SK-N-SH (cell line): ENCODE measurements around the gene MAP3K2. TPM values are rescaled to one million over a fixed set of nuclear protein-coding genes. Genes with fewer than 3 reads are reported as not detected.
A peak's percentile ranks its signal among the peaks of the same experiment; 100 is the strongest.

Experiments used
- CTCF ChIA-PET: fragments of 300-600, 350-600 bp; formaldehyde crosslinking; extraction: SDS; loops from one replicate; lab custom pipeline; 2021; lab: Yijun Ruan, JAX
- POLR2A ChIA-PET: fragments of 350-600 bp; sonication (Branson Sonifier 250); formaldehyde crosslinking; extraction: SDS; loops from one replicate; lab custom pipeline; 2020; ENCODE audit warnings: antibody characterized with exemption, inconsistent platforms; lab: Yijun Ruan, JAX
- DNase-seq: peaks from one replicate; pipeline ENCODE4 v3.0.0; 2012
- H2AFZ ChIP-seq: fragments of 200-600 bp; sonication (generic); 2 replicates; pipeline ENCODE4 v1.8.1; 2016; ENCODE audit warnings: antibody characterized with exemption, mild to moderate bottlenecking, low read depth
- H3F3A ChIP-seq: fragments of 200-600 bp; sonication (generic); replicated peaks from 2 replicates; pipeline ENCODE3; 2016; ENCODE audit warnings: antibody characterized with exemption, mild to moderate bottlenecking; ENCODE audit not compliant: insufficient read depth
- H3K27ac ChIP-seq, 2 experiments: fragments of 200-500 bp in 1 of 2; fragments of 200-600 bp in 1 of 2; sonication (Bioruptor generic) in 1 of 2; sonication (generic), shearing (Covaris generic) in 1 of 2; 2 replicates each; pipeline versions ENCODE4 v1.5.1 to v1.6.1; 2014 to 2016; ENCODE audit warnings: low read depth in 2 of 2, inconsistent platforms in 1 of 2, low read length in 1 of 2, mild to moderate bottlenecking in 1 of 2, mixed read lengths in 1 of 2
- H3K27me3 ChIP-seq: fragments of 200-600 bp; sonication (generic), shearing (Covaris generic); 2 replicates; pipeline ENCODE4 v1.6.1; 2016; ENCODE audit warnings: mixed run types; ENCODE audit not compliant: insufficient read depth
- H3K36me3 ChIP-seq, 2 experiments: fragments of 200-500 bp in 1 of 2; fragments of 200-600 bp in 1 of 2; sonication (Bioruptor generic) in 1 of 2; sonication (generic) in 1 of 2; replicated peaks in 1 of 2; 2 replicates each; pipeline versions ENCODE3 to v1.5.1; 2014 to 2016; ENCODE audit warnings: low read length in 1 of 2, mild to moderate bottlenecking in 1 of 2; ENCODE audit not compliant: insufficient read depth in 2 of 2, control insufficient read depth in 1 of 2
- H3K4me1 ChIP-seq, 2 experiments: fragments of 200-500 bp in 1 of 2; fragments of 200-600 bp in 1 of 2; sonication (Bioruptor generic) in 1 of 2; sonication (generic), shearing (Covaris generic) in 1 of 2; 2 replicates each; pipeline versions ENCODE4 v1.5.1 to v1.6.1; 2014 to 2016; ENCODE audit warnings: low read depth in 1 of 2, low read length in 1 of 2, mixed run types in 1 of 2; ENCODE audit not compliant: insufficient read depth in 2 of 2, control insufficient read depth in 1 of 2
- H3K4me2 ChIP-seq: fragments of 200-600 bp; sonication (generic), shearing (Covaris generic); 2 replicates; pipeline ENCODE4 v1.6.1; 2017; ENCODE audit warnings: mixed run types
- H3K4me3 ChIP-seq, 2 experiments: fragments of 200-500 bp in 1 of 2; fragments of 200-600 bp in 1 of 2; sonication (Bioruptor generic) in 1 of 2; sonication (generic), shearing (Covaris generic) in 1 of 2; 2 replicates each; pipeline versions ENCODE4 v1.5.1 to v1.8.1; 2014 to 2016; ENCODE audit warnings: low read depth in 2 of 2, inconsistent platforms in 1 of 2, low read length in 1 of 2, mild to moderate bottlenecking in 1 of 2, mixed read lengths in 1 of 2, moderate library complexity in 1 of 2
- H3K79me2 ChIP-seq: fragments of 200-600 bp; sonication (generic); 2 replicates; pipeline ENCODE4 v1.8.1; 2017; ENCODE audit warnings: mild to moderate bottlenecking; ENCODE audit not compliant: insufficient read depth
- H3K9ac ChIP-seq: fragments of 200-600 bp; sonication (generic); 2 replicates; pipeline ENCODE4 v1.6.1; 2017; ENCODE audit warnings: mixed run types
- H3K9me2 ChIP-seq: fragments of 200-600 bp; sonication (generic); 2 replicates; pipeline ENCODE4 v1.6.1; 2017; ENCODE audit warnings: mixed run types
- H3K9me3 ChIP-seq: fragments of 200-600 bp; sonication (generic); 2 replicates; pipeline ENCODE4 v1.6.1; 2017; ENCODE audit warnings: mixed run types, mild to moderate bottlenecking, moderate library complexity
- H4K20me1 ChIP-seq: fragments of 200-600 bp; sonication (generic); 2 replicates; pipeline ENCODE4 v1.6.1; 2017; ENCODE audit warnings: mild to moderate bottlenecking, mixed run types; ENCODE audit not compliant: insufficient read depth
- ELF1 ChIP-seq: IDR thresholded peaks from 2 replicates; pipeline ENCODE4 v1.4.0; 2012
- FOXJ3 ChIP-seq: sonication (generic); formaldehyde crosslinking; IDR thresholded peaks from 2 replicates; pipeline ENCODE4 v1.5.1; 2020; ENCODE audit warnings: mild to moderate bottlenecking, missing genetic modification reagents
- FOXM1 ChIP-seq: IDR thresholded peaks from 2 replicates; pipeline ENCODE4 v1.4.0; 2012; ENCODE audit warnings: low read depth, mild to moderate bottlenecking
- RAD21 ChIP-seq: IDR thresholded peaks from 2 replicates; pipeline ENCODE4 v1.6.1; 2012; ENCODE audit warnings: mild to moderate bottlenecking, low read length
- SMC3 ChIP-seq: IDR thresholded peaks from 2 replicates; pipeline ENCODE4 v1.6.1; 2012; ENCODE audit warnings: low read depth, low read length, improper control_type of control experiment
- TEAD4 ChIP-seq: IDR thresholded peaks from 2 replicates; pipeline ENCODE4 v1.4.0; 2012; ENCODE audit warnings: mild to moderate bottlenecking, borderline replicate concordance; ENCODE audit not compliant: insufficient read depth
- WGBS: methylation state at CpG from one replicate; pipeline ENCODE4 v1.1.6; 2017; ENCODE audit warnings: low lambda C conversion rate; 5-methylcytosine and 5-hydroxymethylcytosine counted together
- polyA plus RNA-seq, 3 experiments: library from polyadenylated mRNA; depleted of rRNA; stranded (reverse); fragments of >200 nt; gene quantifications; 2 replicates each; pipeline ENCODE4 v1.2.3, GENCODE V29; 2012
- TF ChIP-seq, protein P1 (sequence below): fragments of 150-350 bp; IDR thresholded peaks from 2 replicates; pipeline ENCODE4 v1.6.1; 2017; ENCODE audit warnings: antibody characterized with exemption, low read length, low read depth, borderline replicate concordance
- TF ChIP-seq, protein P2 (sequence below): IDR thresholded peaks from 2 replicates; pipeline ENCODE4 v1.6.1; 2012; ENCODE audit warnings: mild to moderate bottlenecking, low read depth, low read length, moderate library complexity
- TF ChIP-seq, protein P3 (sequence below): IDR thresholded peaks from 2 replicates; pipeline ENCODE4 v1.4.0; 2012; ENCODE audit warnings: low read depth
- TF ChIP-seq, protein P4 (sequence below): fragments of 200-600 bp; sonication (generic); IDR thresholded peaks from 2 replicates; pipeline ENCODE4 v1.6.1; 2017; ENCODE audit warnings: antibody characterized with exemption, mild to moderate bottlenecking, moderate library complexity

The MAP3K2 gene
- polyA plus RNA-seq, 1 of the 3 experiments (the other 2 are of a cell fraction): 2.7 TPM

DNA sequence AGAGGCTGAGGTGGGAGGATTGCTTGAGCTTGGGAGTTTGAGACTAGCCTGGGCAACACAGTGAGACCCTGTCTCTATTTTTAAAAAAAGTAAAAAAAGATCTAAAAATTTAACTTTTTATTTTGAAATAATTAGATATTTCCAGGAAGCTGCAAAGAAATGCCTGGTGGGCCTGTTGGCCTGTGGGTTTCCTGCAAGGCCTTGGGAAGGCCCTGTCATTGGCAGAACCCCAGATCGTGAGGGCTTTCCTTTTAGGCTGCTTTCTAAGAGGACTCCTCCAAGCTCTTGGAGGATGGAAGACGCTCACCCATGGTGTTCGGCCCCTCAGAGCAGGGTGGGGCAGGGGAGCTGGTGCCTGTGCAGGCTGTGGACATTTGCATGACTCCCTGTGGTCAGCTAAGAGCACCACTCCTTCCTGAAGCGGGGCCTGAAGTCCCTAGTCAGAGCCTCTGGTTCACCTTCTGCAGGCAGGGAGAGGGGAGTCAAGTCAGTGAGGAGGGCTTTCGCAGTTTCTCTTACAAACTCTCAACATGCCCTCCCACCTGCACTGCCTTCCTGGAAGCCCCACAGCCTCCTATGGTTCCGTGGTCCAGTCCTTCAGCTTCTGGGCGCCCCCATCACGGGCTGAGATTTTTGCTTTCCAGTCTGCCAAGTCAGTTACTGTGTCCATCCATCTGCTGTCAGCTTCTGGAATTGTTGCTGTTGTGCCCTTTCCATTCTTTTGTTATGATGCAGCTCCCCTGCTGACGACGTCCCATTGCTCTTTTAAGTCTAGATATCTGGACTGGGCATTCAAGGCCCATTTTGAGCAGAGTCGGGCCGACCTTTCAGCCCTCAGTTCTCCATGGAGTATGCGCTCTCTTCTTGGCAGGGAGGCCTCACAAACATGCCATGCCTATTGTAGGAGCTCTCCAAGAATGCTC lies 37.1 kb upstream of the MAP3K2 start:
- Histone ChIP-seq H3K79me2 (no peaks in the 10 kb centered on the region), H3K9me3 (no peaks in the 10 kb centered on the region), H3F3A (peaks cover 6% of the 10 kb centered on the region), H2AFZ (no peak overlapping the region), H3K27ac (no peak overlapping the region), H4K20me1 (no peaks in the 10 kb centered on the region), H3K9me2 (no peaks in the 10 kb centered on the region), H3K4me3 (no peak overlapping the region), H3K4me1 (peaks cover 0 to 6% of the 10 kb centered on the region in 2 experiments; a peak in 1 of 4 replicates), H3K4me2 (no peak overlapping the region), H3K9ac (no peak overlapping the region), H3K36me3 (no peaks in the 10 kb centered on the region), H3K27me3 (no peaks in the 10 kb centered on the region)
- no peak for DNase-seq
- ChIA-PET CTCF (interaction anchor here (1.0 to 2.4 kb wide), 6 partner anchors 9 to 228 kb away, joined by 3 to 20 read pairs (median 4); no protein-coding TSS in a partner anchor), POLR2A (no interaction called here)
- TF ChIP-seq FOXJ3 (no peak), TEAD4 (no peak), FOXM1 (no peak)
- TF ChIP-seq, protein P1, sequence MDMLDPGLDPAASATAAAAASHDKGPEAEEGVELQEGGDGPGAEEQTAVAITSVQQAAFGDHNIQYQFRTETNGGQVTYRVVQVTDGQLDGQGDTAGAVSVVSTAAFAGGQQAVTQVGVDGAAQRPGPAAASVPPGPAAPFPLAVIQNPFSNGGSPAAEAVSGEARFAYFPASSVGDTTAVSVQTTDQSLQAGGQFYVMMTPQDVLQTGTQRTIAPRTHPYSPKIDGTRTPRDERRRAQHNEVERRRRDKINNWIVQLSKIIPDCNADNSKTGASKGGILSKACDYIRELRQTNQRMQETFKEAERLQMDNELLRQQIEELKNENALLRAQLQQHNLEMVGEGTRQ: no peak
- TF ChIP-seq, protein P2, sequence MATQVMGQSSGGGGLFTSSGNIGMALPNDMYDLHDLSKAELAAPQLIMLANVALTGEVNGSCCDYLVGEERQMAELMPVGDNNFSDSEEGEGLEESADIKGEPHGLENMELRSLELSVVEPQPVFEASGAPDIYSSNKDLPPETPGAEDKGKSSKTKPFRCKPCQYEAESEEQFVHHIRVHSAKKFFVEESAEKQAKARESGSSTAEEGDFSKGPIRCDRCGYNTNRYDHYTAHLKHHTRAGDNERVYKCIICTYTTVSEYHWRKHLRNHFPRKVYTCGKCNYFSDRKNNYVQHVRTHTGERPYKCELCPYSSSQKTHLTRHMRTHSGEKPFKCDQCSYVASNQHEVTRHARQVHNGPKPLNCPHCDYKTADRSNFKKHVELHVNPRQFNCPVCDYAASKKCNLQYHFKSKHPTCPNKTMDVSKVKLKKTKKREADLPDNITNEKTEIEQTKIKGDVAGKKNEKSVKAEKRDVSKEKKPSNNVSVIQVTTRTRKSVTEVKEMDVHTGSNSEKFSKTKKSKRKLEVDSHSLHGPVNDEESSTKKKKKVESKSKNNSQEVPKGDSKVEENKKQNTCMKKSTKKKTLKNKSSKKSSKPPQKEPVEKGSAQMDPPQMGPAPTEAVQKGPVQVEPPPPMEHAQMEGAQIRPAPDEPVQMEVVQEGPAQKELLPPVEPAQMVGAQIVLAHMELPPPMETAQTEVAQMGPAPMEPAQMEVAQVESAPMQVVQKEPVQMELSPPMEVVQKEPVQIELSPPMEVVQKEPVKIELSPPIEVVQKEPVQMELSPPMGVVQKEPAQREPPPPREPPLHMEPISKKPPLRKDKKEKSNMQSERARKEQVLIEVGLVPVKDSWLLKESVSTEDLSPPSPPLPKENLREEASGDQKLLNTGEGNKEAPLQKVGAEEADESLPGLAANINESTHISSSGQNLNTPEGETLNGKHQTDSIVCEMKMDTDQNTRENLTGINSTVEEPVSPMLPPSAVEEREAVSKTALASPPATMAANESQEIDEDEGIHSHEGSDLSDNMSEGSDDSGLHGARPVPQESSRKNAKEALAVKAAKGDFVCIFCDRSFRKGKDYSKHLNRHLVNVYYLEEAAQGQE: no peak
- TF ChIP-seq, protein P3, sequence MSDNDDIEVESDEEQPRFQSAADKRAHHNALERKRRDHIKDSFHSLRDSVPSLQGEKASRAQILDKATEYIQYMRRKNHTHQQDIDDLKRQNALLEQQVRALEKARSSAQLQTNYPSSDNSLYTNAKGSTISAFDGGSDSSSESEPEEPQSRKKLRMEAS: no peak
- WGBS: 85% methylated on average over 11 of the region's 13 CpGs

DNA sequence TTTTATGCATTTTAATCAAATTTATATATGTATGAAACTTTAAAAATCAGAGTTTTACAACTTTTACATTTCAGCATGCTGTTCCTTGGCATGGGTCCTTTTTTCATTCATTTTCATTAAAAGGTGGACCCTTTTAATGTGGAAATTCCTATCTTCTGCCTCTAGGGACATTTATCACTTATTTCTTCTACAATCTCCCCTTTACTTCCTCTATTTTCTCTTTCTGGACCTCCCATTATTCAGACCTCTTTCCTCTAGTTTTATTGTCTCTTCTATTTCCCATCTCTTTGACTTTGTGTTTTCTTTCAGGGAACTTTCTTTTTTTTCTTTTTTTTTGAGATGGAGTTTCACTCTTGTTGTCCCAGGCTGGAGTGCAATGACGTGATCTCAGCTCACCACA lies 36.1 kb upstream of the MAP3K2 start:
- POLR2A ChIA-PET: no interaction called here

More for the DNA sequence above, 36.1 kb upstream of the MAP3K2 start:
- CTCF ChIA-PET: interaction anchor here (2.4 kb wide), 1 partner anchor 8 kb away, joined by 20 read pairs; no protein-coding TSS in a partner anchor
- Histone ChIP-seq H3K4me3 (peak overlapping the region; percentile 52 to 65; a peak in 3 of 4 replicates), H3K27me3 (no peaks in the 10 kb centered on the region), H4K20me1 (no peaks in the 10 kb centered on the region), H3K27ac (no peak overlapping the region), H3F3A (peaks cover 6% of the 10 kb centered on the region), H3K36me3 (no peaks in the 10 kb centered on the region), H3K9me2 (no peaks in the 10 kb centered on the region), H3K9ac (peak overlapping the region; percentile 18; the same call in 1 of the 2 replicates), H3K4me1 (peaks cover 0 to 6% of the 10 kb centered on the region in 2 experiments; a peak in 1 of 4 replicates), H3K4me2 (peak overlapping the region; percentile 84), H3K9me3 (no peaks in the 10 kb centered on the region), H3K79me2 (no peaks in the 10 kb centered on the region), H2AFZ (peak overlapping the region; percentile 93; the same call in 1 of the 2 replicates)
- no peak for TF ChIP-seq ELF1
- TF ChIP-seq, protein P4, sequence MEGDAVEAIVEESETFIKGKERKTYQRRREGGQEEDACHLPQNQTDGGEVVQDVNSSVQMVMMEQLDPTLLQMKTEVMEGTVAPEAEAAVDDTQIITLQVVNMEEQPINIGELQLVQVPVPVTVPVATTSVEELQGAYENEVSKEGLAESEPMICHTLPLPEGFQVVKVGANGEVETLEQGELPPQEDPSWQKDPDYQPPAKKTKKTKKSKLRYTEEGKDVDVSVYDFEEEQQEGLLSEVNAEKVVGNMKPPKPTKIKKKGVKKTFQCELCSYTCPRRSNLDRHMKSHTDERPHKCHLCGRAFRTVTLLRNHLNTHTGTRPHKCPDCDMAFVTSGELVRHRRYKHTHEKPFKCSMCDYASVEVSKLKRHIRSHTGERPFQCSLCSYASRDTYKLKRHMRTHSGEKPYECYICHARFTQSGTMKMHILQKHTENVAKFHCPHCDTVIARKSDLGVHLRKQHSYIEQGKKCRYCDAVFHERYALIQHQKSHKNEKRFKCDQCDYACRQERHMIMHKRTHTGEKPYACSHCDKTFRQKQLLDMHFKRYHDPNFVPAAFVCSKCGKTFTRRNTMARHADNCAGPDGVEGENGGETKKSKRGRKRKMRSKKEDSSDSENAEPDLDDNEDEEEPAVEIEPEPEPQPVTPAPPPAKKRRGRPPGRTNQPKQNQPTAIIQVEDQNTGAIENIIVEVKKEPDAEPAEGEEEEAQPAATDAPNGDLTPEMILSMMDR: peak; percentile 40
- TF ChIP-seq, protein P3: no peak
- no peak for TF ChIP-seq RAD21
- no peak for TF ChIP-seq SMC3
- WGBS: 94% methylated on average over 1 of the region's 1 CpG
- no peak for DNase-seq
